Astrocyte (in vitro differentiated cells and primary cell): ENCODE results near the gene HCN3. TPM values are rescaled to one million over a fixed set of nuclear protein-coding genes. Genes with fewer than 3 reads are reported as not detected.

Experiments used
- DNase-seq: peaks from one replicate; pipeline ENCODE4 v3.0.0-alpha.2; 2010; ENCODE audit warnings: low read depth
- FAIRE-seq: peaks from 2 replicates; lab custom pipeline; 2011; peaks lifted over from hg19 to GRCh38; lab: Jason Lieb, UNC
- H2AFZ ChIP-seq: 2 replicates; pipeline ENCODE4 v1.6.0; 2012; ENCODE audit warnings: low read depth, low read length, inconsistent platforms
- H3K27ac ChIP-seq: 2 replicates; pipeline ENCODE4 v1.5.1; 2011; ENCODE audit warnings: low read depth, low read length, inconsistent platforms
- H3K27me3 ChIP-seq: 2 replicates; pipeline ENCODE4 v1.6.0; 2011; ENCODE audit warnings: low read length, inconsistent platforms; ENCODE audit not compliant: insufficient read depth
- H3K36me3 ChIP-seq: 2 replicates; pipeline ENCODE4 v1.5.1; 2011; ENCODE audit warnings: low read length, inconsistent platforms; ENCODE audit not compliant: insufficient read depth
- H3K4me1 ChIP-seq: 2 replicates; pipeline ENCODE4 v1.5.1; 2011; ENCODE audit warnings: low read length, inconsistent platforms; ENCODE audit not compliant: insufficient read depth
- H3K4me2 ChIP-seq: 2 replicates; pipeline ENCODE4 v1.6.0; 2012; ENCODE audit warnings: low read length, inconsistent platforms
- H3K4me3 ChIP-seq: 2 replicates; pipeline ENCODE4 v1.5.1; 2011; ENCODE audit warnings: low read depth, mild to moderate bottlenecking, low read length, inconsistent platforms; ENCODE audit not compliant: insufficient read depth
- H3K79me2 ChIP-seq: 2 replicates; pipeline ENCODE4 v1.6.0; 2012; ENCODE audit warnings: mild to moderate bottlenecking, low read length, inconsistent platforms; ENCODE audit not compliant: insufficient read depth
- H3K9ac ChIP-seq: 2 replicates; pipeline ENCODE4 v1.6.0; 2012; ENCODE audit warnings: mild to moderate bottlenecking, low read length, inconsistent platforms
- H3K9me3 ChIP-seq: 2 replicates; pipeline ENCODE4 v1.5.1; 2012; ENCODE audit warnings: low read depth, mild to moderate bottlenecking, low read length, inconsistent platforms; ENCODE audit not compliant: insufficient read depth
- H4K20me1 ChIP-seq: 2 replicates; pipeline ENCODE4 v1.6.0; 2012; ENCODE audit warnings: low read length, inconsistent platforms; ENCODE audit not compliant: insufficient read depth
- H3K27ac Mint-ChIP-seq: one replicate; pipeline ENCODE4 v1.8.0; 2021; ENCODE audit warnings: mild to moderate bottlenecking, mixed read lengths; ENCODE audit not compliant: unreplicated experiment
- H3K27me3 Mint-ChIP-seq: one replicate; pipeline ENCODE4 v1.8.0; 2021; ENCODE audit warnings: low read depth, mixed read lengths; ENCODE audit not compliant: unreplicated experiment
- H3K36me3 Mint-ChIP-seq: one replicate; pipeline ENCODE4 v1.8.0; 2021; ENCODE audit warnings: low read depth, mixed read lengths; ENCODE audit not compliant: unreplicated experiment
- H3K4me1 Mint-ChIP-seq: one replicate; pipeline ENCODE4 v1.8.0; 2021; ENCODE audit warnings: low read depth, mixed read lengths; ENCODE audit not compliant: unreplicated experiment
- H3K4me3 Mint-ChIP-seq: one replicate; pipeline ENCODE4 v1.8.0; 2021; ENCODE audit warnings: mild to moderate bottlenecking, moderate library complexity, mixed read lengths; ENCODE audit not compliant: unreplicated experiment
- H3K9me3 Mint-ChIP-seq: one replicate; pipeline ENCODE4 v1.8.0; 2021; ENCODE audit warnings: mild to moderate bottlenecking, mixed read lengths; ENCODE audit not compliant: unreplicated experiment
- CTCF ChIP-seq: IDR thresholded peaks from 2 replicates; pipeline ENCODE4 v1.5.1; 2011; ENCODE audit warnings: low read depth, mild to moderate bottlenecking, inconsistent platforms, low read length, moderate library complexity; ENCODE audit not compliant: insufficient read depth
- EZH2 ChIP-seq: IDR thresholded peaks from 2 replicates; pipeline ENCODE4 v1.6.1; 2012; ENCODE audit warnings: mild to moderate bottlenecking, low read length, inconsistent platforms; ENCODE audit not compliant: insufficient read depth
- total RNA-seq: library from RNA; stranded (reverse); gene quantifications from 2 replicates; pipeline ENCODE4 v1.2.1, GENCODE V29; 2021

Gene HCN3
- total RNA-seq, 1 donor from 2014 or later, result 3.6 TPM

DNA sequence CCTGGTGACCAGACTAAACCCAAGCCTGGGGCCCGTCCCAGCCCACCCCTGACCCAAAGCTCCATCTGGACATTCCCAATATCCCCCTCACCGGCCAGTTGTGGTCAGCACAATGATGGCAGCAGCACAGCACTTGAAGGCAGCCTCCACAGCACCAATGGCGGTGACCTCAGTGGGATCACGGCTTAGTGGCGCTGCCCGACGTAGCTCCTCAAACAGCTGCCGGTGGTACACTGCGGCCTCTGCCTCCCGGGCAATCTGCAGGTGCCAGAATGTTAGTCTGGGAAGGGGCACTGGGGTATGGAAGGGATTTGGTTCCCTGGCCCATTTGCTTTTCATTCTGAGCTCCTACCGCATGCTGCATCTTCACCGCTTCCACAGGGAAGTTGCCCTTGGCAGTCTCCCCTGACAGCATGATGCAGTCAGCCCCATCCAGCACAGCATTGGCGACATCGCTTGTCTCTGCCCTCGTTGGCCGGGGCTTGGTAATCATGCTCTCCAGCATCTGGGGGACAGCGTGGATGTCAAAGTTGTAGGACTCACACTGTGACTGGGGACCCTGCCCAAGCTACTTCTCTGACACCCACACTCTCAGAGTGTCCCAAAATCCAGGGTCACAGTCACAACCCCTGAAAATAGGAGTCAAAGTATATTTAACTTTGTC is 16.0 kb downstream of the HCN3 start:
- H3K9ac ChIP-seq, result no peak overlapping the region
- no peak for FAIRE-seq
- DNase-seq, result no peak
- Mint-ChIP-seq H3K27me3 (peaks cover 66% of the 10 kb centered on the region), H3K9me3 (peaks cover 3% of the 10 kb centered on the region), H3K27ac (no peak overlapping the region), H3K4me1 (no peaks in the 10 kb centered on the region), H3K4me3 (peak overlapping the region; percentile 60), H3K36me3 (peaks cover 7% of the 10 kb centered on the region)
- H3K9me3 ChIP-seq, result peaks cover 3% of the 10 kb centered on the region
- H4K20me1 ChIP-seq, result no peaks in the 10 kb centered on the region
- no peaks in the 10 kb centered on the region for H3K36me3 ChIP-seq
- peaks cover 37% of the 10 kb centered on the region for H3K27me3 ChIP-seq
- H3K4me2 ChIP-seq, result no peak overlapping the region
- no peaks in the 10 kb centered on the region for H3K79me2 ChIP-seq
- no peak overlapping the region for H3K27ac ChIP-seq
- TF ChIP-seq CTCF (no peak), EZH2 (no peak)
- H3K4me1 ChIP-seq, result no peaks in the 10 kb centered on the region
- H2AFZ ChIP-seq, result no peak overlapping the region
- H3K4me3 ChIP-seq, result no peak overlapping the region

- H3K4me2 ChIP-seq, result peak overlapping the region; percentile 66
- TF ChIP-seq CTCF (no peak), EZH2 (no peak)
- no peak overlapping the region for H3K9ac ChIP-seq
- Mint-ChIP-seq H3K9me3 (peaks cover 3% of the 10 kb centered on the region), H3K27me3 (peaks cover 63% of the 10 kb centered on the region), H3K27ac (no peak overlapping the region), H3K36me3 (peaks cover 7% of the 10 kb centered on the region), H3K4me3 (peak overlapping the region; percentile 3), H3K4me1 (no peaks in the 10 kb centered on the region)
- H3K27me3 ChIP-seq, result peaks cover 37% of the 10 kb centered on the region
- H4K20me1 ChIP-seq, result no peaks in the 10 kb centered on the region
- peaks cover 3% of the 10 kb centered on the region for H3K9me3 ChIP-seq
- H3K4me3 ChIP-seq, result no peak overlapping the region
- no peaks in the 10 kb centered on the region for H3K36me3 ChIP-seq
- H3K4me1 ChIP-seq, result no peaks in the 10 kb centered on the region
- DNase-seq (no peak), FAIRE-seq (no peak)
- H2AFZ ChIP-seq, result peak overlapping the region; percentile 52
- H3K79me2 ChIP-seq, result no peaks in the 10 kb centered on the region
- no peak overlapping the region for H3K27ac ChIP-seq
These were observed 17.4 kb downstream of the HCN3 start for GRCh38 chr1:155294520-155295182.
